Endothelial cell of umbilical vein (primary cell): ENCODE results near the gene HDAC4. TPM values are rescaled to one million over a fixed set of nuclear protein-coding genes. Genes with fewer than 3 reads are reported as not detected.

Experiments
- BruUV-seq: library from RNA; stranded (reverse); fragments of 400-500 nt; replicated peaks from 2 replicates; lab custom pipeline; 2021; lab: Mats Ljungman, UMichigan
- CTCF ChIA-PET: fragments of 300-600, 350-600 bp; sonication (Branson Sonifier 250); formaldehyde crosslinking; loops from one replicate; lab custom pipeline; 2021; ENCODE audit warnings: antibody characterized with exemption, inconsistent platforms; lab: Charles Lee
- POLR2A ChIA-PET: fragments of 300-600, 350-600 bp; sonication (Branson Sonifier 250); formaldehyde crosslinking; loops from one replicate; lab custom pipeline; 2021; ENCODE audit warnings: antibody characterized with exemption, inconsistent platforms; lab: Charles Lee
- DNase-seq: peaks from one replicate; pipeline ENCODE4 v3.0.0-alpha.2; 2011; ENCODE audit warnings: low read depth, low spot score
- FAIRE-seq: peaks from 2 replicates; lab custom pipeline; 2011; peaks lifted over from hg19 to GRCh38; lab: Jason Lieb, UNC
- H2AFZ ChIP-seq: 2 replicates; pipeline ENCODE4 v1.6.0; 2012; ENCODE audit warnings: low read depth, low read length, control low read depth, inconsistent platforms
- H3K27ac ChIP-seq: 2 replicates; pipeline ENCODE4 v1.5.1; 2011; ENCODE audit warnings: low read depth, mild to moderate bottlenecking, control low read depth, low read length, moderate library complexity; ENCODE audit not compliant: insufficient read depth
- H3K27me3 ChIP-seq, 2 experiments: 2 replicates each; pipeline versions ENCODE4 v1.6.0 to v1.6.1; 2011; ENCODE audit warnings: low read length in 2 of 2, mixed read lengths in 1 of 2; ENCODE audit not compliant: control insufficient read depth in 2 of 2, insufficient read depth in 2 of 2
- H3K36me3 ChIP-seq, 2 experiments: 2 replicates in 1 of 2; 3 replicates in 1 of 2; pipeline ENCODE4 v1.5.1; 2011; ENCODE audit warnings: low read length in 2 of 2, mild to moderate bottlenecking in 1 of 2, moderate library complexity in 1 of 2; ENCODE audit not compliant: control insufficient read depth in 2 of 2, insufficient read depth in 2 of 2; ENCODE audit errors: extremely low read depth in 1 of 2
- H3K4me1 ChIP-seq: 3 replicates; pipeline ENCODE4 v1.5.1; 2011; ENCODE audit warnings: mild to moderate bottlenecking, low read length; ENCODE audit not compliant: control insufficient read depth, insufficient read depth; ENCODE audit errors: extremely low read depth
- H3K4me2 ChIP-seq: 2 replicates; pipeline ENCODE4 v1.6.1; 2011; ENCODE audit warnings: low read length, control low read depth, mixed read lengths; ENCODE audit not compliant: insufficient read depth
- H3K4me3 ChIP-seq, 3 experiments: fragments of 200-600 bp in 1 of 3; sonication (generic), shearing (Covaris generic) in 1 of 3; replicated peaks in 1 of 3; 2 replicates each; pipeline ENCODE4 v1.5.1; 2011 to 2016; ENCODE audit warnings: control low read depth in 3 of 3, low read length in 3 of 3, mild to moderate bottlenecking in 2 of 3, inconsistent platforms in 1 of 3, low read depth in 1 of 3, moderate library complexity in 1 of 3; ENCODE audit not compliant: insufficient read depth in 1 of 3
- H3K79me2 ChIP-seq: 2 replicates; pipeline ENCODE4 v1.6.0; 2012; ENCODE audit warnings: low read length, inconsistent platforms; ENCODE audit not compliant: control insufficient read depth, insufficient read depth
- H3K9ac ChIP-seq: replicated peaks from 2 replicates; pipeline ENCODE3; 2011; ENCODE audit warnings: low read length, control low read depth; ENCODE audit not compliant: insufficient read depth; ENCODE audit errors: extremely low read depth
- H3K9me1 ChIP-seq: replicated peaks from 3 replicates; pipeline ENCODE4 v1.6.0; 2011; ENCODE audit warnings: mild to moderate bottlenecking, low read length; ENCODE audit not compliant: control insufficient read depth, insufficient read depth; ENCODE audit errors: extremely low read depth
- H3K9me3 ChIP-seq: replicated peaks from 2 replicates; pipeline ENCODE4 v1.5.1; 2012; ENCODE audit warnings: low read length, inconsistent platforms; ENCODE audit not compliant: control insufficient read depth, insufficient read depth
- H4K20me1 ChIP-seq: replicated peaks from 2 replicates; pipeline ENCODE3; 2011; ENCODE audit warnings: mild to moderate bottlenecking, low read length; ENCODE audit not compliant: control insufficient read depth, insufficient read depth; ENCODE audit errors: extremely low read depth
- EZH2 ChIP-seq: IDR thresholded peaks from 2 replicates; pipeline ENCODE4 v1.6.1; 2012; ENCODE audit warnings: borderline replicate concordance, low read depth, mild to moderate bottlenecking, moderate library complexity, low read length, inconsistent platforms; ENCODE audit not compliant: severe bottlenecking
- FOS ChIP-seq: IDR thresholded peaks from 2 replicates; pipeline ENCODE4 v1.6.1; 2011; ENCODE audit warnings: mild to moderate bottlenecking, low read length, moderate library complexity, borderline replicate concordance; ENCODE audit not compliant: insufficient read depth
- GATA2 ChIP-seq: IDR thresholded peaks from 2 replicates; pipeline ENCODE4 v1.7.0; 2011; ENCODE audit warnings: low read depth, mild to moderate bottlenecking, moderate library complexity, mixed read lengths, low read length; ENCODE audit not compliant: insufficient read length, insufficient read depth
- JUN ChIP-seq: IDR thresholded peaks from 2 replicates; pipeline ENCODE4 v1.6.1; 2011; ENCODE audit warnings: borderline replicate concordance, low read depth; ENCODE audit not compliant: insufficient read length, insufficient read depth
- MYC ChIP-seq: IDR thresholded peaks from one replicate; pipeline ENCODE4 v1.6.1; 2011; ENCODE audit warnings: mild to moderate bottlenecking, low read depth, low read length
- POLR2A ChIP-seq: IDR thresholded peaks from 2 replicates; pipeline ENCODE4 v1.6.1; 2012; ENCODE audit warnings: low read depth, mild to moderate bottlenecking, control low read depth, low read length
- POLR2AphosphoS5 ChIP-seq: IDR thresholded peaks from 2 replicates; pipeline ENCODE4 v1.6.1; 2012; ENCODE audit warnings: low read depth, mild to moderate bottlenecking, control low read depth, low read length, moderate library complexity; ENCODE audit not compliant: insufficient read depth
- dilution Hi-C: fragments of 300-500 bp; cut with MboI; formaldehyde crosslinking; loops from one replicate; pipeline ENCODE4 v1.15.0; 2019; ENCODE audit warnings: low sequenced_read_pairs; ENCODE audit not compliant: extremely low pct_ligation_motif_present
- intact Hi-C: fragments of 100-400 bp; cut with micrococcal nuclease; formaldehyde crosslinking; loops from one replicate; pipeline ENCODE4 v1.10.0; 2022
- polyA plus RNA-seq, 4 experiments: library from polyadenylated mRNA; depleted of rRNA in 3 of 4; stranded (reverse) in 3 of 4; unstranded in 1 of 4; fragments of >200 nt; gene quantifications; 2 replicates each; pipeline versions ENCODE4 v1.2.1 to v1.2.3, GENCODE V29; 2011 to 2012; ENCODE audit warnings: missing spikeins in 1 of 4
- total RNA-seq: library from RNA; stranded (reverse); gene quantifications from 2 replicates; pipeline ENCODE4 v1.2.3, GENCODE V29; 2021
- TF ChIP-seq, protein P1 (sequence below), 2 donors: IDR thresholded peaks; 1 replicate in 1 of 2; 2 replicates in 1 of 2; pipeline ENCODE4 v1.5.1; 2011; ENCODE audit warnings: low read length in 2 of 2, mild to moderate bottlenecking in 2 of 2, moderate library complexity in 2 of 2, control low read depth in 1 of 2, inconsistent platforms in 1 of 2, low read depth in 1 of 2; ENCODE audit not compliant: insufficient read depth in 1 of 2; ENCODE audit errors: extremely low read depth in 1 of 2
- TF ChIP-seq, protein P2 (sequence below): IDR thresholded peaks from 2 replicates; pipeline ENCODE4 v1.6.1; 2011; ENCODE audit not compliant: insufficient read depth, insufficient read length

Gene HDAC4
- total and polyA plus RNA-seq, 2 donors (not counting 3 experiments of a cell fraction or from before 2014, with no cell fraction given) = 13.4 to 33.0 TPM

DNA sequence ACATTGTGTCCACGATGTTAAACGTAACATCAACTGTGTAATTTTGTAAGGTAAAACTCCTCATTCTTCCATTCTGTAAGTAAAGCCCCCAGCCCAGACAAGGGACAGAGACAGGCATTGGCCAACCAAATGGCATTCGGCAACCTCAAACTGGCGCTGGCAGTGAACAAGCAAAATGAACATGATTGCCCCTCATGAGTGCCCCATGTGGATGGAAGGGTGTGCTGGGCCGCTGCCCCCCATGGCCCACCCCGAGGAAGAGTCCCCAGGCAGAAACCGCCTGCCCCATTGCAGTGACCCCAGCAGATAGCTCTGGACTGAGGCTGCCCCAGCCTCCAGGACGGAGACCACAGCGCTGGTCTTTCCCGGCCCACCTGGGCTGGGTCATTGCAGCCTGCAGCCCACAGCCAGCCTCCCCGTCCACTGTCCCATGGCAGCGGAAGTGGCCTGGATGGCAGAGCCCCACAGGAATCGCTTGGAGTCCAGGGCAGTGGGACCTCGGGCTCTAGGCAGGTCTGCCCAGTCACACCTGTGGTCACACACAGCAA lies 220.2 kb downstream of the HDAC4 start:
- Histone ChIP-seq H3K27ac (no peak overlapping the region), H3K4me1 (no peaks in the 10 kb centered on the region), H3K9ac (no peak overlapping the region), H3K27me3 (no peaks in the 10 kb centered on the region), H3K4me2 (no peak overlapping the region), H3K4me3 (no peak overlapping the region), H3K79me2 (no peaks in the 10 kb centered on the region), H3K9me3 (no peaks in the 10 kb centered on the region), H4K20me1 (no peaks in the 10 kb centered on the region), H2AFZ (no peak overlapping the region), H3K36me3 (no peaks in the 10 kb centered on the region), H3K9me1 (no peaks in the 10 kb centered on the region)
- intact Hi-C loops (no loop called here), dilution Hi-C loops (no loop called here)
- FAIRE-seq (no peak), DNase-seq (no peak)
- POLR2A ChIA-PET = no interaction called here
- BruUV-seq = no TSS peak
- CTCF ChIA-PET = no interaction called here
- no peak for TF ChIP-seq POLR2A
- no peak for TF ChIP-seq EZH2
- TF ChIP-seq JUN = no peak
- TF ChIP-seq, protein P1, sequence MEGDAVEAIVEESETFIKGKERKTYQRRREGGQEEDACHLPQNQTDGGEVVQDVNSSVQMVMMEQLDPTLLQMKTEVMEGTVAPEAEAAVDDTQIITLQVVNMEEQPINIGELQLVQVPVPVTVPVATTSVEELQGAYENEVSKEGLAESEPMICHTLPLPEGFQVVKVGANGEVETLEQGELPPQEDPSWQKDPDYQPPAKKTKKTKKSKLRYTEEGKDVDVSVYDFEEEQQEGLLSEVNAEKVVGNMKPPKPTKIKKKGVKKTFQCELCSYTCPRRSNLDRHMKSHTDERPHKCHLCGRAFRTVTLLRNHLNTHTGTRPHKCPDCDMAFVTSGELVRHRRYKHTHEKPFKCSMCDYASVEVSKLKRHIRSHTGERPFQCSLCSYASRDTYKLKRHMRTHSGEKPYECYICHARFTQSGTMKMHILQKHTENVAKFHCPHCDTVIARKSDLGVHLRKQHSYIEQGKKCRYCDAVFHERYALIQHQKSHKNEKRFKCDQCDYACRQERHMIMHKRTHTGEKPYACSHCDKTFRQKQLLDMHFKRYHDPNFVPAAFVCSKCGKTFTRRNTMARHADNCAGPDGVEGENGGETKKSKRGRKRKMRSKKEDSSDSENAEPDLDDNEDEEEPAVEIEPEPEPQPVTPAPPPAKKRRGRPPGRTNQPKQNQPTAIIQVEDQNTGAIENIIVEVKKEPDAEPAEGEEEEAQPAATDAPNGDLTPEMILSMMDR (IDR thresholded peaks at IDR 0.05; ENCODE audit: extremely low read depth in 1 of 2, insufficient read depth in 1 of 2, low read depth in 1 of 2, low read length in 2 of 2) = no peak
- TF ChIP-seq GATA2 = no peak
- TF ChIP-seq POLR2AphosphoS5 = no peak
- TF ChIP-seq FOS = no peak
- TF ChIP-seq, protein P2, sequence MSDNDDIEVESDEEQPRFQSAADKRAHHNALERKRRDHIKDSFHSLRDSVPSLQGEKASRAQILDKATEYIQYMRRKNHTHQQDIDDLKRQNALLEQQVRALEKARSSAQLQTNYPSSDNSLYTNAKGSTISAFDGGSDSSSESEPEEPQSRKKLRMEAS = no peak
- no peak for TF ChIP-seq MYC
